Measurements from ENCODE around the gene PLXDC2. TPM values are rescaled to one million over a fixed set of nuclear protein-coding genes. Genes with fewer than 3 reads are reported as not detected.

Gene PLXDC2
- total RNA-seq, 1 donor from 2014 or later: 12.4 TPM

GRCh38 chr10:20267734-20268133 is 451.5 kb downstream of the PLXDC2 start:
- no peak for ATAC-seq
- intact Hi-C loops (cut with micrococcal nuclease): no loop called here

DNA sequence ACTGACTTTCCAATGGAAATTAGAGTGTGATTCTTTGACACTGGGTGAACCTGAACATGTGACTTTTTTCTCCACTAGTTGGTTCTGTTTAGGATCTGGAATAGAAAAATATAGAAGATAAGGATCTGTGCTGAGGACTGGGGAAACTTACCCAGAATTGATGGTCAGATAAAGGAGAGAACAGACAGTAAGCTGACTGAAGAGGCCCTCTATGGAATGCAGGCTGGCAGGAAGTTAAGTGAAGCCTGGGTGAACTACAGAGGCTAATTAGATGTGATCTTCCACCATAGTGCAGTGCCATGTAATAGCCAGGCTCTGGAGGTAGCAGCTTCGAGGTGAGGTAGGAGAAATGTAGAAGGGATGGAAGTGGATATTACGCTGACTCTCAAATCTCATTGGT is 455.3 kb downstream of the PLXDC2 start:
- DNase-seq (no peak), ATAC-seq (no peak)
- intact Hi-C loops (cut with micrococcal nuclease): no loop called here

More at GRCh38 chr10:20267734-20268133, 451.5 kb downstream of the PLXDC2 start:
- DNase-seq: no peak

- DNase-seq: no peak
- intact Hi-C loops (cut with micrococcal nuclease): no loop called here
- ATAC-seq: no peak
Observed at GRCh38 chr10:20272608-20273007, 456.4 kb downstream of the PLXDC2 start.

DNA sequence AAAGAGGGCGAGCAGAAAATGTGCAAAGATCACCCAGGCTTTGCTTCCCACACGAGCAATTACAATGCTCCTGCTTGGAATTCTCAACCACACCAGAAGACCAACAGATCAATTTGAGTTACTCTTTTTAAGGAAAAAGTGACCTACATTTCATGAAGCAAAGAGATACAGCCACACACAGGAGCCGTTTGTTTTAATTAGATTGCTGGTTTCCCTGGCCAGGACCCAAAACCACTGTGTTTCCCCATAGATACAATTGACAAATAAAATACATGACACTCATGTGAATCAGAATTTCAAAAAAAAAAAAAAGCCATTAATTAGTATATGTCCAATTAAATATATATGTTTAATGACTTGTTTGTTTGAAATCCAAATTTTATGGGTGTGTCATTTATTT is 458.3 kb downstream of the PLXDC2 start:
- DNase-seq (no peak), ATAC-seq (no peak)
- intact Hi-C loops (cut with micrococcal nuclease): no loop called here

GRCh38 chr10:20276127-20276979 is 460.1 kb downstream of the PLXDC2 start:
- ATAC-seq (no peak), DNase-seq (no peak)
- intact Hi-C loops (cut with micrococcal nuclease): no loop called here

GRCh38 chr10:20277820-20278219 is 461.6 kb downstream of the PLXDC2 start:
- intact Hi-C loops (cut with micrococcal nuclease): no loop called here
- ATAC-seq: no peak

DNA sequence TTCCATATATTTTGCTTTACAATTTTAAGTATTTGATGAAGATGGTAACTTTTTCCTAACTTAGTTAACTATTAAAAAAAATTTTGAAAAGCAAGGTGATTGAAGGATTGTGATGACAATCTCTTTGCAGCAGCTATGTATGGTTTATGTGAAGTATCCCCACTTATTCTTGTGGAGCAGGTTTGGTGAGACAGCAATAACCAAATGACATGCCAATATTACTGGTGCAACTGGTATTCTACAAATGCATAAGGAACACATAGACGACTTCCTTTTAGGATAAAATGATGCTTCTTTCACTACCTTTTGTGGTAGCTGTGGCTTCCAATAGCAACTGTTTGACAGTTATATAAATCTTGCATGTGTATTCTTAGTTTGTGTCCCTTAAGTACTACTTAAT is 465.3 kb downstream of the PLXDC2 start:
- ATAC-seq (no peak), DNase-seq (no peak)
- intact Hi-C loops (cut with micrococcal nuclease): no loop called here

More at GRCh38 chr10:20277820-20278219, 461.6 kb downstream of the PLXDC2 start:
- DNase-seq: no peak

- DNase-seq: no peak
- no peak for ATAC-seq
- intact Hi-C loops (cut with micrococcal nuclease): no loop called here
Observed at GRCh38 chr10:20287586-20287985, 471.4 kb downstream of the PLXDC2 start.

DNA sequence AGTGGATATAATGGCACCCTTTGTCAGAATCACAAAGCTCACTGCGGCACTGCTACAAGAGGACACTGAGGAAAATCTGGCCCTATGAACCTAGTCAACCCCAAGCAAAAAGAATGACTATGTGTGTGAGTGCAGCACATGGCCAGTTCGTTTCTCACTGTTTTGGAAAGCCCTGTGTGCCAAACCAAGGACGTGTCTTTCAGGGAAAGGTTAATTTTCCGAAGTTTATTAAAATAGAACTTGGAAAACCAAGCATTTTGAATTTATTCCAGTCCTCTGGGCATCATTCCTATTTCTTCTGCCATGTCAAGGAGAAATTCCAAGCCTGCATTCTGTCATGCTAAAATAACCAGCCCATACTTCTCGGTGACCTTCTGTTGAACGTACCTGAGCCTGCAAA is 471.8 kb downstream of the PLXDC2 start:
- ATAC-seq (no peak), DNase-seq (no peak)
- intact Hi-C loops (cut with micrococcal nuclease): no loop called here

DNA sequence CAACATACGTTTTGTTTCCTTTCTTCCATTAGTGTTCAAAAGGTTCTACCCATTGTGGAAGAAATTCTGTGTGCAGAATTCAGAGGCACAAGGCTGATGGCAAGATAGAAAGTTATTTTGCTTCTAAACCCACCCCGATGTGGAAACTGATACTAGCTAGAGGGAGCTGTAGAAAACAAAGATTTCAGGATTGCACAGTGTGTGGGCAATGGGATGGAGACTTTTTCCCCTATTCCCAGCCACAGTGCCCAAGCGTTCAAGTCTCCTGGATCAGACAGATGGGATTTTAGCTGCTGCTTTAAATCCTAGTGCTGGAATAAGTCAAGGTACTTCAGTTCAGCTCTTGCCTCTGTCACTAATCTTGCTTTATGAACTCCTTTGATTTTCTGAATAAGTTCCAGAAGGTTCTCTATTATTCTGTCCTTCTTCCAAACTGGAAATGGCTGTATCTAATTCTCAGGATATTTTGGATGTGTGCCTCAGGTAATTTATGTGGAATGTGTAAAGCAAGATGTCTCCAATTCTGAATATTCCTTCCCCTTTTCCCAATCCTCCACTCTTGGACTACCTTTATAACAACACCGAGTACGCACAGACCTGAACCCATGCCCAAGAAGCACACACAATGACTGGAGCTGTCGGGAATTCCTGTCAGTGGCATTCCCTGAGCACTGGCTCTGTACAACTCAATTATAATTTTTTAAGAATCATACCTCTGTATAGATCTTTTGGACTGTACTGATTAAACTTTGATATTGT is 473.0 kb downstream of the PLXDC2 start:
- intact Hi-C loops (cut with micrococcal nuclease): no loop called here
- ATAC-seq (no peak), DNase-seq (no peak)

- no peak for ATAC-seq
- intact Hi-C loops (cut with micrococcal nuclease): no loop called here
- DNase-seq: no peak
Observed at GRCh38 chr10:20298417-20298816, 482.2 kb downstream of the PLXDC2 start.

GRCh38 chr10:20299034-20299736 is 483.0 kb downstream of the PLXDC2 start:
- ATAC-seq: no peak
- DNase-seq: no peak
- intact Hi-C loops (cut with micrococcal nuclease): no loop called here

- no peak for ATAC-seq
- intact Hi-C loops (cut with micrococcal nuclease): no loop called here
Observed at GRCh38 chr10:20300735-20301134, 484.5 kb downstream of the PLXDC2 start.

GRCh38 chr10:20302033-20302432 is 485.8 kb downstream of the PLXDC2 start:
- ATAC-seq: no peak
- intact Hi-C loops (cut with micrococcal nuclease): no loop called here
- DNase-seq: no peak

More at GRCh38 chr10:20300735-20301134, 484.5 kb downstream of the PLXDC2 start:
- DNase-seq: no peak

- ATAC-seq: no peak
- intact Hi-C loops (cut with micrococcal nuclease): no loop called here
- DNase-seq: no peak
Observed at GRCh38 chr10:20303453-20304152, 487.4 kb downstream of the PLXDC2 start.

- DNase-seq: no peak
- intact Hi-C loops (cut with micrococcal nuclease): no loop called here
- ATAC-seq: no peak
Observed at GRCh38 chr10:20313665-20314064, 497.4 kb downstream of the PLXDC2 start.

DNA sequence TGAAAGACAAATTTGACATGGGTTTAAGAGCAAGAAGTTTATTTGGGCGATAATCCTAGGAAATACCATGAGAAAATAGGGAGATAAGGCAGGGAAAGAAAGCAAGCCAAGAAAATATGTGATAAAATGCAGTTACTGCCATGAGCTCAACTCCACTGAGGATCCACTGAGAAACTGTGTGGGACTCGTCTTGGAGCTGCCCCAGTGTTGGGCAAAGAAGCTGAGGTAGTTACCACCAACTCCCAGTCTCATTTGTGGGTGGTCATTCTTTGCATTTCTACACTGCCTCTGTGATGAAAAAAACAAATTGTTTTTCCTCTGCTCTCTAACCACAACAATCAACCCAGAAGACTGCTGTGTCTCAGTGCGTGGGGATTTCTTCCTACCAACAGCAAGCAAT is 498.2 kb downstream of the PLXDC2 start:
- no peak for ATAC-seq
- intact Hi-C loops (cut with micrococcal nuclease): no loop called here
- no peak for DNase-seq

- no peak for DNase-seq
- no peak for ATAC-seq
- intact Hi-C loops (cut with micrococcal nuclease): no loop called here
Observed at GRCh38 chr10:20327954-20328353, 511.7 kb downstream of the PLXDC2 start.

- intact Hi-C loops (cut with micrococcal nuclease): no loop called here
- DNase-seq (no peak), ATAC-seq (no peak)
Observed at GRCh38 chr10:20330246-20330645, 514.0 kb downstream of the PLXDC2 start.

Measured in left ventricle myocardium superior (tissue), 1 donor.